GM12878 (cell line): ENCODE measurements around the gene FAHD1. TPM values are rescaled to one million over a fixed set of nuclear protein-coding genes. Genes with fewer than 3 reads are reported as not detected.

ENCODE experiments used
- ATAC-seq: fragments of 200-7000 bp; cut with Tn5 transposase; 3 replicates; pipeline ENCODE4 v1.9.1; 2020; ENCODE audit warnings: mild to moderate bottlenecking, moderate library complexity
- BruUV-seq: library from RNA; stranded (reverse); fragments of 400-500 nt; replicated peaks from 2 replicates; lab custom pipeline; 2021; lab: Mats Ljungman, UMichigan
- CTCF ChIA-PET: fragments of 300-600 bp; sonication (Branson Sonifier 250); formaldehyde crosslinking; extraction: SDS; loops from one replicate; lab custom pipeline; 2021; ENCODE audit warnings: inconsistent platforms; lab: Yijun Ruan, JAX
- POLR2A ChIA-PET: fragments of 350-600 bp; formaldehyde crosslinking; extraction: SDS; loops from one replicate; lab custom pipeline; 2021; ENCODE audit warnings: inconsistent platforms; lab: Charles Lee
- RAD21 ChIA-PET: fragments of 300-600 bp; sonication (Branson Sonifier 250); formaldehyde crosslinking; loops from one replicate; lab custom pipeline; 2023; ENCODE audit warnings: antibody characterized with exemption; ENCODE audit not compliant: unreplicated experiment; lab: Charles Lee
- SMC1A ChIA-PET: fragments of 300-600 bp; sonication (Branson Sonifier 250); formaldehyde crosslinking; loops from one replicate; lab custom pipeline; 2023; ENCODE audit not compliant: unreplicated experiment, uncharacterized antibody; lab: Charles Lee
- DNase-seq: peaks from one replicate; pipeline ENCODE4 v3.0.0-alpha.2; 2011; ENCODE audit warnings: low read depth, low spot score
- FAIRE-seq: peaks from 3 replicates; lab custom pipeline; 2011; peaks lifted over from hg19 to GRCh38; lab: Jason Lieb, UNC
- H2AFZ ChIP-seq: 2 replicates; pipeline ENCODE4 v1.6.0; 2011; ENCODE audit warnings: low read depth, low read length, control low read depth; ENCODE audit not compliant: control insufficient read depth
- H3K27ac ChIP-seq: 2 replicates; pipeline ENCODE4 v1.5.1; 2011; ENCODE audit warnings: control low read depth; ENCODE audit not compliant: control insufficient read depth, insufficient read depth
- H3K27me3 ChIP-seq, 2 experiments: replicated peaks in 1 of 2; 2 replicates each; pipeline versions ENCODE4 v1.6.0 to v1.6.1; 2011; ENCODE audit warnings: low read length in 1 of 2; ENCODE audit not compliant: control insufficient read depth in 2 of 2, insufficient read depth in 2 of 2
- H3K36me3 ChIP-seq, 2 experiments: 2 replicates each; pipeline ENCODE4 v1.5.1; 2011; ENCODE audit warnings: low read length in 1 of 2; ENCODE audit not compliant: control insufficient read depth in 2 of 2, insufficient read depth in 2 of 2
- H3K4me1 ChIP-seq: 2 replicates; pipeline ENCODE4 v1.6.1; 2011; ENCODE audit warnings: mild to moderate bottlenecking, low read length, moderate library complexity, mixed read lengths; ENCODE audit not compliant: control insufficient read depth, insufficient read depth
- H3K4me2 ChIP-seq: 2 replicates; pipeline ENCODE4 v1.6.0; 2011; ENCODE audit warnings: control low read depth; ENCODE audit not compliant: control insufficient read depth, insufficient read depth
- H3K4me3 ChIP-seq: fragments of 200-600 bp; sonication (generic); 2 replicates; pipeline ENCODE4 v1.5.1; 2016
- H3K79me2 ChIP-seq: 2 replicates; pipeline ENCODE4 v1.6.0; 2011; ENCODE audit warnings: low read length; ENCODE audit not compliant: control insufficient read depth, insufficient read depth
- H3K9ac ChIP-seq: 2 replicates; pipeline ENCODE4 v1.8.0; 2011; ENCODE audit warnings: low read length, control low read depth, mixed read lengths; ENCODE audit not compliant: control insufficient read depth, insufficient read depth
- H3K9me3 ChIP-seq: replicated peaks from 3 replicates; pipeline ENCODE4 v1.5.1; 2011; ENCODE audit warnings: mild to moderate bottlenecking, low read length; ENCODE audit not compliant: control insufficient read depth, insufficient read depth
- H4K20me1 ChIP-seq: 2 replicates; pipeline ENCODE4 v1.6.0; 2011; ENCODE audit not compliant: control insufficient read depth, insufficient read depth
- FOS ChIP-seq: IDR thresholded peaks from 3 replicates; pipeline ENCODE4 v1.6.1; 2011; ENCODE audit warnings: borderline replicate concordance; ENCODE audit not compliant: insufficient read length; ENCODE audit errors: extremely low read depth
- HDAC6 ChIP-seq: fragments of 200-600 bp; sonication (generic); IDR thresholded peaks from one replicate; pipeline ENCODE4 v1.8.0; 2017; ENCODE audit warnings: antibody characterized with exemption; ENCODE audit not compliant: unreplicated experiment
- IKZF2 ChIP-seq, 2 experiments: fragments of 450-650 bp; IDR thresholded peaks; 2 replicates each; pipeline ENCODE4 v1.6.1; 2017; ENCODE audit warnings: mild to moderate bottlenecking in 2 of 2, moderate library complexity in 2 of 2
- MXI1 ChIP-seq: fragments of 150-350 bp; IDR thresholded peaks from 2 replicates; pipeline ENCODE4 v1.6.1; 2011; ENCODE audit warnings: low read depth, mild to moderate bottlenecking, inconsistent platforms, low read length, improper control_type of control experiment
- NFIC ChIP-seq: IDR thresholded peaks from 2 replicates; pipeline ENCODE4 v1.6.1; 2012; ENCODE audit warnings: low read depth, mild to moderate bottlenecking, inconsistent platforms, low read length, moderate library complexity
- SMARCA5 ChIP-seq: fragments of 450-650 bp; IDR thresholded peaks from 2 replicates; pipeline ENCODE4 v1.6.1; 2017; ENCODE audit warnings: mild to moderate bottlenecking
- SREBF1 ChIP-seq: IDR thresholded peaks from 2 replicates; pipeline ENCODE4 v1.6.1; 2012; ENCODE audit warnings: mild to moderate bottlenecking, low read length
- ZNF207 ChIP-seq: fragments of 450-650 bp; IDR thresholded peaks from 2 replicates; pipeline ENCODE4 v1.6.1; 2014; ENCODE audit warnings: antibody characterized with exemption, mild to moderate bottlenecking, borderline replicate concordance
- ZNF384 ChIP-seq: IDR thresholded peaks from 2 replicates; pipeline ENCODE4 v1.6.1; 2012; ENCODE audit warnings: low read depth, mild to moderate bottlenecking, low read length, improper control_type of control experiment, borderline replicate concordance
- WGBS: methylation state at CpG from one replicate; pipeline ENCODE4 v1.1.6; 2016; ENCODE audit warnings: low lambda C conversion rate; ENCODE audit not compliant: insufficient replicate concordance, insufficient coverage; ENCODE audit errors: missing lambda C conversion rate; 5-methylcytosine and 5-hydroxymethylcytosine counted together
- in situ Hi-C: fragments of 300-500 bp; cut with MboI; formaldehyde crosslinking; loops from 9 replicates; pipeline ENCODE4 v1.14.3; 2018; ENCODE audit warnings: mixed read lengths
- intact Hi-C: fragments of 100-400 bp; cut with micrococcal nuclease; formaldehyde crosslinking; loops from one replicate; pipeline ENCODE4 v1.14.2; 2022; ENCODE audit not compliant: unreplicated experiment
- polyA plus RNA-seq, 11 experiments: library from polyadenylated mRNA; depleted of rRNA in 4 of 11; unstranded in 6 of 11; stranded (reverse) in 5 of 11; fragments of >200 nt; fragmentation: Nextera tagmentation in 4 of 11; fragmentation: Illumina TruSeq in 1 of 11; extraction: Ambion mirVana in 4 of 11; extraction: Trizol in 1 of 11; gene quantifications; 1 replicate in 1 of 11; 2 replicates in 10 of 11; pipeline versions ENCODE4 v1.2.1 to v1.2.3, GENCODE V29; 2011 to 2016; ENCODE audit warnings: inconsistent platforms in 2 of 11, missing spikeins in 2 of 11, low read depth in 1 of 11
- total RNA-seq, 4 experiments: library from RNA; depleted of rRNA in 3 of 4; stranded (reverse); fragments of >200 nt in 3 of 4; fragmentation: Illumina TruSeq in 1 of 4; extraction: Trizol in 1 of 4; gene quantifications; 2 replicates each; pipeline versions ENCODE4 v1.2.1 to v1.2.3, GENCODE V29; 2013 to 2021
- TF ChIP-seq, protein P1 (sequence below): fragments of 450-650 bp; IDR thresholded peaks from 2 replicates; pipeline ENCODE4 v1.6.1; 2017; ENCODE audit warnings: borderline replicate concordance
- TF ChIP-seq, protein P2 (sequence below): IDR thresholded peaks from 2 replicates; pipeline ENCODE4 v1.6.1; 2012; ENCODE audit warnings: improper control_type of control experiment, low read depth, low read length; ENCODE audit not compliant: insufficient replicate concordance
- TF ChIP-seq, protein P3 (sequence below): fragments of 450-650 bp; IDR thresholded peaks from 2 replicates; pipeline ENCODE4 v1.6.1; 2014; ENCODE audit warnings: mild to moderate bottlenecking

Gene FAHD1
- total and polyA plus RNA-seq, 10 of the 15 experiments (the other 5 are each of a cell fraction or from before 2014, with no cell fraction given), result 4.3 to 43.0 (median 18.8) TPM

DNA sequence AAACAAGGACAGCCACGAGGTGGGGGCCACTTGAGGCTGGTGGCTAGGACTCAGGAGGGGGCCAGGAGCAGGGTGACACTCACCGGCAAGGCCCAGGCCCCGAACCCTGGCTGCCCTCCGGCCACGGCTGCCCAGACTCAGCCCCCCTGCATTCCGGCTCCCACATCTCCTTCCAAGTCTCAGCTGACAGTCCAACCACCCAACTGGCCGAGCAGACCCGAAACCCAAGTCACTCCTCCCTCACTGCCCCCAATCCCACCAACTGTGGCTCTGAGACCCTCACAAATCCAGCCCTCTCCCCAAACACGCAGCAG lies 9.8 kb upstream of the FAHD1 start:
- RAD21 ChIA-PET, result no interaction called here
- H3K27me3 ChIP-seq, result no peaks in the 10 kb centered on the region
- H4K20me1 ChIP-seq, result no peaks in the 10 kb centered on the region
- H3K4me2 ChIP-seq, result no peak overlapping the region
- H3K9ac ChIP-seq, result no peak overlapping the region
- ATAC-seq, result no peak
- no peaks in the 10 kb centered on the region; a peak in 2 of 4 replicates for H3K36me3 ChIP-seq
- TF ChIP-seq, protein P1, sequence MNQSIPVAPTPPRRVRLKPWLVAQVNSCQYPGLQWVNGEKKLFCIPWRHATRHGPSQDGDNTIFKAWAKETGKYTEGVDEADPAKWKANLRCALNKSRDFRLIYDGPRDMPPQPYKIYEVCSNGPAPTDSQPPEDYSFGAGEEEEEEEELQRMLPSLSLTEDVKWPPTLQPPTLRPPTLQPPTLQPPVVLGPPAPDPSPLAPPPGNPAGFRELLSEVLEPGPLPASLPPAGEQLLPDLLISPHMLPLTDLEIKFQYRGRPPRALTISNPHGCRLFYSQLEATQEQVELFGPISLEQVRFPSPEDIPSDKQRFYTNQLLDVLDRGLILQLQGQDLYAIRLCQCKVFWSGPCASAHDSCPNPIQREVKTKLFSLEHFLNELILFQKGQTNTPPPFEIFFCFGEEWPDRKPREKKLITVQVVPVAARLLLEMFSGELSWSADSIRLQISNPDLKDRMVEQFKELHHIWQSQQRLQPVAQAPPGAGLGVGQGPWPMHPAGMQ, result no peak
- TF ChIP-seq ZNF384 (no peak), SMARCA5 (no peak), IKZF2 (IDR thresholded peaks at IDR 0.05) (no peak), ZNF207 (no peak), HDAC6 (no peak)
- in situ Hi-C loops (no loop called here), intact Hi-C loops (no loop called here)
- H3K27ac ChIP-seq, result no peak overlapping the region
- CTCF ChIA-PET, result no interaction called here
- no peaks in the 10 kb centered on the region for H3K4me1 ChIP-seq
- no peak overlapping the region for H3K4me3 ChIP-seq
- H2AFZ ChIP-seq, result no peak overlapping the region
- POLR2A ChIA-PET, result no interaction called here
- SMC1A ChIA-PET, result no interaction called here
- WGBS, result 96% methylated on average over 9 of the region's 9 CpGs
- FAIRE-seq, result no peak
- no TSS peak for BruUV-seq
- H3K79me2 ChIP-seq, result no peaks in the 10 kb centered on the region
- H3K9me3 ChIP-seq, result no peaks in the 10 kb centered on the region
- DNase-seq, result no peak

DNA sequence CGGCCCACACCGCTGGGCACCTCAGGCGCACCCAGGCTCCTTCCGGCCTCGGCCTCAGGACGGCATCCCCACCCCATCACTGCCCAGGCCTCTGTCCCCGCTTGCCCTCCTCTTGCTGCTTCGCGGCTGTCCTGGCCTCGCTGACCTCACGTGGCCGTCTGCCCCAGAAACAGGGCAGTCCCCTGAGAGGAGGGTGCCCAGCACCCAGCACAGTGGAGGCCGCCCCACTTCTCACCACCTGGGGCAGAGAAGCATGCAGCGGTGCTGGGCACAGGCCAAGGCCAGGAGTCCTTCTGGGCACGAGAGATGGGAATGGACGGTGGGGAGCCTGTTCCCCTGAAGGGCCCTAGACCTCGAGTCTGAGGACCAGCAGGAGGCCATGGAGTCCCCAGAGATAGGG lies 9.3 kb upstream of the FAHD1 start:
- no peak overlapping the region for H3K9ac ChIP-seq
- ChIA-PET SMC1A (no interaction called here), POLR2A (no interaction called here), RAD21 (no interaction called here), CTCF (no interaction called here)
- H3K36me3 ChIP-seq, result no peaks in the 10 kb centered on the region; a peak in 2 of 4 replicates
- intact Hi-C loops, result no loop called here
- no peak overlapping the region for H3K4me3 ChIP-seq
- no peaks in the 10 kb centered on the region for H3K9me3 ChIP-seq
- H3K79me2 ChIP-seq, result no peaks in the 10 kb centered on the region
- no peaks in the 10 kb centered on the region for H3K4me1 ChIP-seq
- 90% methylated on average over 17 of the region's 17 CpGs for WGBS
- FAIRE-seq (no peak), DNase-seq (no peak), ATAC-seq (no peak)
- H2AFZ ChIP-seq, result no peak overlapping the region
- H3K4me2 ChIP-seq, result no peak overlapping the region
- H4K20me1 ChIP-seq, result no peaks in the 10 kb centered on the region
- in situ Hi-C loops, result no loop called here
- no peaks in the 10 kb centered on the region for H3K27me3 ChIP-seq
- H3K27ac ChIP-seq, result no peak overlapping the region
- BruUV-seq, result no TSS peak
- TF ChIP-seq FOS, result no peak
- no peak for TF ChIP-seq NFIC
- TF ChIP-seq, protein P2, sequence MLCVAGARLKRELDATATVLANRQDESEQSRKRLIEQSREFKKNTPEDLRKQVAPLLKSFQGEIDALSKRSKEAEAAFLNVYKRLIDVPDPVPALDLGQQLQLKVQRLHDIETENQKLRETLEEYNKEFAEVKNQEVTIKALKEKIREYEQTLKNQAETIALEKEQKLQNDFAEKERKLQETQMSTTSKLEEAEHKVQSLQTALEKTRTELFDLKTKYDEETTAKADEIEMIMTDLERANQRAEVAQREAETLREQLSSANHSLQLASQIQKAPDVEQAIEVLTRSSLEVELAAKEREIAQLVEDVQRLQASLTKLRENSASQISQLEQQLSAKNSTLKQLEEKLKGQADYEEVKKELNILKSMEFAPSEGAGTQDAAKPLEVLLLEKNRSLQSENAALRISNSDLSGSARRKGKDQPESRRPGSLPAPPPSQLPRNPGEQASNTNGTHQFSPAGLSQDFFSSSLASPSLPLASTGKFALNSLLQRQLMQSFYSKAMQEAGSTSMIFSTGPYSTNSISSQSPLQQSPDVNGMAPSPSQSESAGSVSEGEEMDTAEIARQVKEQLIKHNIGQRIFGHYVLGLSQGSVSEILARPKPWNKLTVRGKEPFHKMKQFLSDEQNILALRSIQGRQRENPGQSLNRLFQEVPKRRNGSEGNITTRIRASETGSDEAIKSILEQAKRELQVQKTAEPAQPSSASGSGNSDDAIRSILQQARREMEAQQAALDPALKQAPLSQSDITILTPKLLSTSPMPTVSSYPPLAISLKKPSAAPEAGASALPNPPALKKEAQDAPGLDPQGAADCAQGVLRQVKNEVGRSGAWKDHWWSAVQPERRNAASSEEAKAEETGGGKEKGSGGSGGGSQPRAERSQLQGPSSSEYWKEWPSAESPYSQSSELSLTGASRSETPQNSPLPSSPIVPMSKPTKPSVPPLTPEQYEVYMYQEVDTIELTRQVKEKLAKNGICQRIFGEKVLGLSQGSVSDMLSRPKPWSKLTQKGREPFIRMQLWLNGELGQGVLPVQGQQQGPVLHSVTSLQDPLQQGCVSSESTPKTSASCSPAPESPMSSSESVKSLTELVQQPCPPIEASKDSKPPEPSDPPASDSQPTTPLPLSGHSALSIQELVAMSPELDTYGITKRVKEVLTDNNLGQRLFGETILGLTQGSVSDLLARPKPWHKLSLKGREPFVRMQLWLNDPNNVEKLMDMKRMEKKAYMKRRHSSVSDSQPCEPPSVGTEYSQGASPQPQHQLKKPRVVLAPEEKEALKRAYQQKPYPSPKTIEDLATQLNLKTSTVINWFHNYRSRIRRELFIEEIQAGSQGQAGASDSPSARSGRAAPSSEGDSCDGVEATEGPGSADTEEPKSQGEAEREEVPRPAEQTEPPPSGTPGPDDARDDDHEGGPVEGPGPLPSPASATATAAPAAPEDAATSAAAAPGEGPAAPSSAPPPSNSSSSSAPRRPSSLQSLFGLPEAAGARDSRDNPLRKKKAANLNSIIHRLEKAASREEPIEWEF, result no peak
- TF ChIP-seq SREBF1, result no peak
- no peak for TF ChIP-seq MXI1
- TF ChIP-seq, protein P3, sequence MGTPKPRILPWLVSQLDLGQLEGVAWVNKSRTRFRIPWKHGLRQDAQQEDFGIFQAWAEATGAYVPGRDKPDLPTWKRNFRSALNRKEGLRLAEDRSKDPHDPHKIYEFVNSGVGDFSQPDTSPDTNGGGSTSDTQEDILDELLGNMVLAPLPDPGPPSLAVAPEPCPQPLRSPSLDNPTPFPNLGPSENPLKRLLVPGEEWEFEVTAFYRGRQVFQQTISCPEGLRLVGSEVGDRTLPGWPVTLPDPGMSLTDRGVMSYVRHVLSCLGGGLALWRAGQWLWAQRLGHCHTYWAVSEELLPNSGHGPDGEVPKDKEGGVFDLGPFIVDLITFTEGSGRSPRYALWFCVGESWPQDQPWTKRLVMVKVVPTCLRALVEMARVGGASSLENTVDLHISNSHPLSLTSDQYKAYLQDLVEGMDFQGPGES, result no peak
